Astrocyte of the spinal cord (primary cell): ENCODE results near the gene RAB15.
A peak's percentile ranks its signal among the peaks of the same experiment; 100 is the strongest.

Source experiments
- DNase-seq: peaks from one replicate; pipeline ENCODE4 v3.0.0; 2011; ENCODE audit warnings: low read depth, low spot score
- H3K4me3 ChIP-seq: 2 replicates; pipeline ENCODE4 v1.5.1; 2011; ENCODE audit warnings: low read depth, mild to moderate bottlenecking, low read length, moderate library complexity
- CTCF ChIP-seq: IDR thresholded peaks from 2 replicates; pipeline ENCODE4 v1.5.1; 2012; ENCODE audit warnings: low read depth, mild to moderate bottlenecking, low read length, inconsistent platforms
- in situ Hi-C: cut with HindIII; loops from 2 replicates; pipeline ENCODE4 v1.10.0; 2017; ENCODE audit warnings: low sequenced_read_pairs

The RAB15 gene

GRCh38 chr14:64979336-64980074 lies 7.4 kb upstream of the RAB15 start:
- in situ Hi-C loops: no loop called here
- TF ChIP-seq CTCF: no peak
- DNase-seq: peak; percentile 60
- no peak overlapping the region for H3K4me3 ChIP-seq

DNA sequence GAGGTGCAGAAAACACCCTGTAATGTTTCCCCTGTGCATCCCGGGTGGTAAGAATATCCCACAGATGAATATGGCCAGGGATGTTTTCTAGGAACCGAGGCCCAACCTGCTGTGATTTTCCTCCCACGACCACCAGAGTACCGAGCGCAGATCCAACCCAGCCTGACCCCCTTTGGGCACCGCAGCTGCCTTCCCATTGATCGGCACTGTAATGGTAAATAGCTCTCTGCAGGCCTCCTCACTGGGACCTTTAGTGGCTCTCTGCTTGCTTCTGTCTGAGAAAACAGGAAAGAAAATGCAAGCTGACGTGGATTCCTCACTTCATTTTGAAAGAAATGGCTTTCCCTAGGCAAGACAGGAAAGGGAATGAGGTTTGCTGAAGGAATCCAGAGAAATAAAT lies 2.4 kb upstream of the RAB15 start:
- no peak for DNase-seq
- no peak overlapping the region for H3K4me3 ChIP-seq
- in situ Hi-C loops: no loop called here
- TF ChIP-seq CTCF: no peak

DNA sequence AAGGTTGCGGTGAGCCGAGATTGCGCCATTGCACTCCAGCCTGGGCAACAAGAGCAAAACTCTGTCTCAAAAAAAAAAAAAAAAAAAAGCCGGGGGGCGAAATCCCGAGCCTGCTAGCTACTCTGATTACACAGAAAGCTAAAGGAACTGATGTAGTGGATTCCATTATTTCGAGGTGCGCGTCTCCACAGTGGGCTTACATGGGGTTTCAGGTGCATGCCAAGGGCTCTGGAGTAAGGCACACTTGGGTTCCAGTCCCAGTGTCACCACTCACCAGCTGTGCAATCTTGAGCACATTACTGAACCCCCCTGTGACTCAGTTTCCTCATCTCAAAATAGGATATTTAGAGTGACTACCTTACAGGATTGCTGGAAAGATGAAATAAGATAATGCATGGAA lies 1.7 kb upstream of the RAB15 start:
- no peak for TF ChIP-seq CTCF
- no peak overlapping the region for H3K4me3 ChIP-seq
- in situ Hi-C loops: no loop called here
- no peak for DNase-seq

DNA sequence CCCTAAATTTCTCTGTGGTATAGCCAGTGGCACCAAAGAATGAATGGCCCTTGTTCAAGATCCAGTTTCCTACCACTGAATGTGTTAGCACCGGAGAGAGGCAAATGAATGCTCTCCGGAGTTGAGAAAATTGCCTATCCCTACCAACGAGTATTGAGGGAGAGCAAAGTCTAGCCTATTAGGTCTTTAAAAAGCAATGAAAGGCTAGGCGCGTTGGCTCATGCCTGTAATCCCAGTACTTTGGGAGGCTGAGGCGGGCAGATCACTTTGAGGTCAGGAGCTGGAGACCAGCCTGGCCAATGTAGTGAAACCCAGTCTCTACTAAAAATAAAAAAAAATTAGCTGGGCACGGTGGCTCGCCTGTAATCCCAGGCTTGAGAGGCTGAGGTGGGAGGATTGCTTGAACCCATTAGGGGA lies 898 bp upstream of the RAB15 start:
- DNase-seq: no peak
- TF ChIP-seq CTCF: no peak
- in situ Hi-C loops: no loop called here
- H3K4me3 ChIP-seq: peak overlapping the region; percentile 63

DNA sequence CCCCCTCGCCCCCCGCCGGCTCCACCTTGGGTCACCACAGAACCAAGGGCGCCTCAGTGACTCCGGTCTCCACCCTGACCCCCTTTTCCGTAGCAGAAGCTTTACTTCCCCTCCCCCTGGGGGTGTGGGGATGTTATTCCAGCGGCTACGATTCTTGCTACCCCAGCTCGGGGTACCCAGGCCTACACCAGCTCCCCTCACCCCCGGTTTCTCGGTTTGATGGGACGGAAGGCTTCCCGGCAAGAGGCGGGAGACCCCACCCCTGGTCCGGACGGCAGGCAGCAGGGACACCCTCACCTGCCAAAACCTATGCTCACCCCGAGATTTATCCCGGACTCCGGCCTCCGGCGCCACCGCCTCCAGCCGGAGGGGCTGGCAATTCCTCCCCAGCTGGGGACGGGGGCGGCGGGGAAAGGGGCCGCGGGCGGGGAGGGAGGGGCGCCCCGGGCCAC lies 619 bp downstream of the RAB15 start:
- in situ Hi-C loops: no loop called here
- TF ChIP-seq CTCF: no peak
- DNase-seq: no peak
- peak overlapping the region; percentile 71 for H3K4me3 ChIP-seq

DNA sequence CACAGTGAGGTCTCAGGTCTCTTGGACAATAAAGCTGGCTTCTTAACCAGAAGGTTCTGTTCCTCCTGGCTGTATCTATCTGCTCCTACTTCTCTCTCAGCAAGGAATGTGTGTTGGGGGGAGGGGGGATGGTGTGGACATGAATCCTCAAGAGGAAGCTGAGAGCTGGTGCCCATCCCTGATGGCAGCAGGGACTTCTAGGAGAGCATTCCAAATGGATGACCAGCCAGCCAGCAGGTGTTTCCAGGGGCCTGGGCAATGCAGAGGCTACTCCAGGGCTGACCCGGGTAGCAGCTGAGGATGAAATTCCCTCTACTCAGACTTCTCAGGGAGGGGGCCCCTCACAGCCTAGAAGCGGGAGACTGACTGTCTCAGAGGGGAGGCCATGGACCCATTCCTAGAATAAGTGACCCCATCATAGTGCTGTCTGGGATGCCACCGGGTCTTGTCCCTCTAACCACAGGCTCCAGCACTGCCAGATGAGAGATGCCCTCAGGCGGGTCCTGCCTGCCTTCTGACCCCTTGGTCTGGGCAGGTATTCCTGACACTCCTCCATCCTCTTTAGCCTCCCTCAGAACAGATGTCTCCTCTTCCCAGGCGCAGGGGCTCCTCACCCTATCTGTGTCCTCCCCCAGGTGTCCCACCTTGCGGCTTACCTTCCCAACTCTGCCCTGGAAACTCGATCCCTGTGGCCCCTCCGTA lies 1.2 kb downstream of the RAB15 start:
- H3K4me3 ChIP-seq: peak overlapping the region; percentile 71
- in situ Hi-C loops: no loop called here
- DNase-seq: no peak
- no peak for TF ChIP-seq CTCF
